Panc1 (cell line): ENCODE measurements around the gene ARHGEF7.

Experiments
- POLR2AphosphoS5 ChIP-seq: IDR thresholded peaks from 2 replicates; pipeline ENCODE4 v1.6.1; 2012; ENCODE audit warnings: mild to moderate bottlenecking, low read depth, low read length, moderate library complexity
- SIN3A ChIP-seq: IDR thresholded peaks from 2 replicates; pipeline ENCODE4 v1.6.1; 2012; ENCODE audit warnings: low read depth, mild to moderate bottlenecking, low read length, moderate library complexity, borderline replicate concordance; ENCODE audit not compliant: insufficient read depth
- TF ChIP-seq, protein P1 (sequence below): fragments of 450-650 bp; IDR thresholded peaks from 2 replicates; pipeline ENCODE4 v1.5.1; 2017; ENCODE audit warnings: mild to moderate bottlenecking
- TF ChIP-seq, protein P2 (sequence below), 2 experiments: IDR thresholded peaks; 2 replicates each; pipeline ENCODE4 v1.6.1; 2011 to 2012; ENCODE audit warnings: low read depth in 2 of 2, control low read depth in 1 of 2, low read length in 1 of 2, mild to moderate bottlenecking in 1 of 2, moderate library complexity in 1 of 2; ENCODE audit not compliant: insufficient read depth in 1 of 2

DNA sequence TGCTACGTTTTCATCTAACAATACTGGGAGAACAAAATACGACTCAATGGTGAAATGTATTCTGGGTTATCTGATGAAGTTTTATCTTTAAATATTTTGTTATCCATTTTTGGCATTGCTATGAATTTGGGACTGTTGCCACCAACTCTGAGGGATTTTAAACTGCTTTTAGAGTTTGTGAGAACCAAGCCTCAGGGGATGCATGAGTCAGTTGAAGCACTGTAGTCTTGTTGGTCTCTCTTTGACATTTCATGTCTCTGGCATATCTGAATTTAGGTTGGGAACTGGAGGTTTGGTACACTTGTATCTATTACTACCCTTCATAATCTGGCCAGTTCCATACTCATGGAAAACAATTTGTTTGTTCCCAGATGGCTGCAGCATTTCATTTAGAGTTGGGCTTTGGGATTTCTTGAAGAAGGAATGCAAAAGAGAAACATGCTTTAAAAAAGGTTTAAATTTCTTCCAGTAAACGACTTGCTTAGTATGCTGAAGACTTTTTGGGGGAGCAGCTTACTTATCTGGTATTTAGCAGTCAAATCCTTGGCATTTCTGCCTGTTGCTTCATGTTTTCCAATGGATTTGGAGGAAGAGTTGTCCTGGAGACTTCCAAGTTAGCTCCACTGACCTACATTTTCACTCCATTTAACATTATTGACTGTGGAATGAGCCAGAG lies 28.9 kb downstream of the ARHGEF7 start:
- TF ChIP-seq, protein P1, sequence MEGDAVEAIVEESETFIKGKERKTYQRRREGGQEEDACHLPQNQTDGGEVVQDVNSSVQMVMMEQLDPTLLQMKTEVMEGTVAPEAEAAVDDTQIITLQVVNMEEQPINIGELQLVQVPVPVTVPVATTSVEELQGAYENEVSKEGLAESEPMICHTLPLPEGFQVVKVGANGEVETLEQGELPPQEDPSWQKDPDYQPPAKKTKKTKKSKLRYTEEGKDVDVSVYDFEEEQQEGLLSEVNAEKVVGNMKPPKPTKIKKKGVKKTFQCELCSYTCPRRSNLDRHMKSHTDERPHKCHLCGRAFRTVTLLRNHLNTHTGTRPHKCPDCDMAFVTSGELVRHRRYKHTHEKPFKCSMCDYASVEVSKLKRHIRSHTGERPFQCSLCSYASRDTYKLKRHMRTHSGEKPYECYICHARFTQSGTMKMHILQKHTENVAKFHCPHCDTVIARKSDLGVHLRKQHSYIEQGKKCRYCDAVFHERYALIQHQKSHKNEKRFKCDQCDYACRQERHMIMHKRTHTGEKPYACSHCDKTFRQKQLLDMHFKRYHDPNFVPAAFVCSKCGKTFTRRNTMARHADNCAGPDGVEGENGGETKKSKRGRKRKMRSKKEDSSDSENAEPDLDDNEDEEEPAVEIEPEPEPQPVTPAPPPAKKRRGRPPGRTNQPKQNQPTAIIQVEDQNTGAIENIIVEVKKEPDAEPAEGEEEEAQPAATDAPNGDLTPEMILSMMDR: no peak
- TF ChIP-seq, protein P2, sequence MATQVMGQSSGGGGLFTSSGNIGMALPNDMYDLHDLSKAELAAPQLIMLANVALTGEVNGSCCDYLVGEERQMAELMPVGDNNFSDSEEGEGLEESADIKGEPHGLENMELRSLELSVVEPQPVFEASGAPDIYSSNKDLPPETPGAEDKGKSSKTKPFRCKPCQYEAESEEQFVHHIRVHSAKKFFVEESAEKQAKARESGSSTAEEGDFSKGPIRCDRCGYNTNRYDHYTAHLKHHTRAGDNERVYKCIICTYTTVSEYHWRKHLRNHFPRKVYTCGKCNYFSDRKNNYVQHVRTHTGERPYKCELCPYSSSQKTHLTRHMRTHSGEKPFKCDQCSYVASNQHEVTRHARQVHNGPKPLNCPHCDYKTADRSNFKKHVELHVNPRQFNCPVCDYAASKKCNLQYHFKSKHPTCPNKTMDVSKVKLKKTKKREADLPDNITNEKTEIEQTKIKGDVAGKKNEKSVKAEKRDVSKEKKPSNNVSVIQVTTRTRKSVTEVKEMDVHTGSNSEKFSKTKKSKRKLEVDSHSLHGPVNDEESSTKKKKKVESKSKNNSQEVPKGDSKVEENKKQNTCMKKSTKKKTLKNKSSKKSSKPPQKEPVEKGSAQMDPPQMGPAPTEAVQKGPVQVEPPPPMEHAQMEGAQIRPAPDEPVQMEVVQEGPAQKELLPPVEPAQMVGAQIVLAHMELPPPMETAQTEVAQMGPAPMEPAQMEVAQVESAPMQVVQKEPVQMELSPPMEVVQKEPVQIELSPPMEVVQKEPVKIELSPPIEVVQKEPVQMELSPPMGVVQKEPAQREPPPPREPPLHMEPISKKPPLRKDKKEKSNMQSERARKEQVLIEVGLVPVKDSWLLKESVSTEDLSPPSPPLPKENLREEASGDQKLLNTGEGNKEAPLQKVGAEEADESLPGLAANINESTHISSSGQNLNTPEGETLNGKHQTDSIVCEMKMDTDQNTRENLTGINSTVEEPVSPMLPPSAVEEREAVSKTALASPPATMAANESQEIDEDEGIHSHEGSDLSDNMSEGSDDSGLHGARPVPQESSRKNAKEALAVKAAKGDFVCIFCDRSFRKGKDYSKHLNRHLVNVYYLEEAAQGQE (IDR thresholded peaks at IDR 0.05; ENCODE audit: insufficient read depth in 1 of 2, low read depth in 2 of 2, low read length in 1 of 2): no peak
- no peak for TF ChIP-seq POLR2AphosphoS5
- no peak for TF ChIP-seq SIN3A
